Epithelial cell of proximal tubule (primary cell): Measurements from ENCODE around the gene KCNQ2. TPM values are rescaled to one million over a fixed set of nuclear protein-coding genes. Genes with fewer than 3 reads are reported as not detected.

Experiments used
- DNase-seq: peaks from one replicate; pipeline ENCODE4 v3.0.0-alpha.2; 2011; ENCODE audit warnings: low read depth
- H3K4me3 ChIP-seq: 2 replicates; pipeline ENCODE4 v1.5.1; 2011; ENCODE audit warnings: low read depth, mild to moderate bottlenecking, low read length
- total RNA-seq: library from RNA; depleted of rRNA; stranded (reverse); fragments of >200 nt; gene quantifications from 2 replicates; pipeline ENCODE4 v1.2.3, GENCODE V29; 2015
- TF ChIP-seq, protein P1 (sequence below): conservative IDR thresholded peaks from 2 replicates; pipeline ENCODE4 v1.5.1; 2012; ENCODE audit warnings: low read depth, mild to moderate bottlenecking, low read length

Gene KCNQ2
- total RNA-seq, 1 donor from 2014 or later = not detected

DNA sequence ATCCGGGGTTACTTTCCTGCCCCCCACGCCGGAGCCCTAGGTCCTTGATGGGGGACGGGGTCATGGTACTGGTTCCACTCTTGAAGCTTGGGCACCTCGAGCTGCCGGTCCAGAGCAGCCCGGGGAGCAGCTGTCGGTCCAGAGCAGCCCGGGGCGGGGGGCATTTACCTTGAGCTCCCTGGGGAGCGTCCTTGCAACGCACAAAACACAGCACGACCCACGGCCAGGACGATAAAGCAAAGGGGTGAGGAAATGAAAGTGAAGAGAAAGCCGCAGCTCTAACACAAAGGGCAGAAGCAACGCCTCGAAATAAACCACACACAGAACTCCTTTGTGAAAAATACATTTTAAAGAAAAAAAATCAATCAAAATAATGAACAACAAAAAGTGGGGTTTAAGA lies 39.1 kb downstream of the KCNQ2 start:
- TF ChIP-seq, protein P1, sequence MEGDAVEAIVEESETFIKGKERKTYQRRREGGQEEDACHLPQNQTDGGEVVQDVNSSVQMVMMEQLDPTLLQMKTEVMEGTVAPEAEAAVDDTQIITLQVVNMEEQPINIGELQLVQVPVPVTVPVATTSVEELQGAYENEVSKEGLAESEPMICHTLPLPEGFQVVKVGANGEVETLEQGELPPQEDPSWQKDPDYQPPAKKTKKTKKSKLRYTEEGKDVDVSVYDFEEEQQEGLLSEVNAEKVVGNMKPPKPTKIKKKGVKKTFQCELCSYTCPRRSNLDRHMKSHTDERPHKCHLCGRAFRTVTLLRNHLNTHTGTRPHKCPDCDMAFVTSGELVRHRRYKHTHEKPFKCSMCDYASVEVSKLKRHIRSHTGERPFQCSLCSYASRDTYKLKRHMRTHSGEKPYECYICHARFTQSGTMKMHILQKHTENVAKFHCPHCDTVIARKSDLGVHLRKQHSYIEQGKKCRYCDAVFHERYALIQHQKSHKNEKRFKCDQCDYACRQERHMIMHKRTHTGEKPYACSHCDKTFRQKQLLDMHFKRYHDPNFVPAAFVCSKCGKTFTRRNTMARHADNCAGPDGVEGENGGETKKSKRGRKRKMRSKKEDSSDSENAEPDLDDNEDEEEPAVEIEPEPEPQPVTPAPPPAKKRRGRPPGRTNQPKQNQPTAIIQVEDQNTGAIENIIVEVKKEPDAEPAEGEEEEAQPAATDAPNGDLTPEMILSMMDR = no peak
- no peak for DNase-seq
- no peak overlapping the region for H3K4me3 ChIP-seq

DNA sequence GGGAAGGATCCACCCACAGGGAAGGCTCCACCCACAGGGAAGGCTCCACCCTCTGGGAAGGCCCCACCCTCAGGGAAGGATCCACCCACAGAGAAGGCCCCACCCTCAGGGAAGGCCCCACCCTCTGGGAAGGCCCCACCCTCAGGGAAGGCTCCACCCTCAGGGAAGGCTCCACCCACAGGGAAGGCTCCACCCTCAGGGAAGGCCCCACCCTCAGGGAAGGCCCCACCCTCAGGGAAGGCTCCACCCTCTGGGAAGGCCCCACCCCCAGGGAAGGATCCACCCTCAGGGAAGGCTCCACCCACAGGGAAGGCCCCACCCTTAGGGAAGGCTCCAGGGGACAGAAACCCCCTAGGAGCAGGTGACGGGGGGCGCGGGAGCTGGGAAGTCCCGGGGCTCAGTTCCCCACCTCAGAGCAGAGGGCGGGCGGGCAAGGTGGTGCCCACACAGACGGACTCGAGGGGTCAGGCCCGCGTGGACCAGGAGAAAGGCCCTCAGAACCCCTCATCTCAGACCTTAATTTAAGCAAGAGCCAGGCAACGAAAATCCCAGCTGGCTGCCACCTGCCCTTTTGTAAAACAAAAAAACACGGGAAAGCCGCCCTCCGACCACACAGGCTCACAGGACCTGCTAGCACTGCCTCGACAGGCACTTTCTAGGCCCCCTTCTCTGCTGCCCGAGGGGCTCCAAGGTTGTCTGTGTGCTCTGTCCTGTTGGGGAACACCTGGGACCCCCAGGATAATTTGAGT lies 39.7 kb downstream of the KCNQ2 start:
- no peak for DNase-seq
- TF ChIP-seq, protein P1 = no peak
- no peak overlapping the region for H3K4me3 ChIP-seq

DNA sequence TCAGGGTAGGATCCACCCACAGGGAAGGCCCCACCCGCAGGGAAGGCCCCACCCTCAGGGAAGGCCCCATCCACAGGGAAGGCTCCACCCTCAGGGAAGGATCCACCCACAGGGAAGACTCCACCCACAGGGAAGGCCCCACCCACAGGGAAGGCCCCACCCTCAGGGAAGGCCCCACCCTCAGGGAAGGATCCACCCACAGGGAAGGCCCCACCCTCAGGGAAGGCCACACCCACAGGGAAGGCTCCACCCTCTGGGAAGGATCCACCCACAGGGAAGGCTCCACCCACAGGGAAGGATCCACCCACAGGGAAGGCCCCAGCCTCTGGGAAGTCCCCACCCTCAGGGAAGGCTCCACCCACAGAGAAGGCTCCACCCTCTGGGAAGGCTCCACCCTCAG lies 40.5 kb downstream of the KCNQ2 start:
- no peak for DNase-seq
- H3K4me3 ChIP-seq = no peak overlapping the region
- TF ChIP-seq, protein P1 = no peak

DNA sequence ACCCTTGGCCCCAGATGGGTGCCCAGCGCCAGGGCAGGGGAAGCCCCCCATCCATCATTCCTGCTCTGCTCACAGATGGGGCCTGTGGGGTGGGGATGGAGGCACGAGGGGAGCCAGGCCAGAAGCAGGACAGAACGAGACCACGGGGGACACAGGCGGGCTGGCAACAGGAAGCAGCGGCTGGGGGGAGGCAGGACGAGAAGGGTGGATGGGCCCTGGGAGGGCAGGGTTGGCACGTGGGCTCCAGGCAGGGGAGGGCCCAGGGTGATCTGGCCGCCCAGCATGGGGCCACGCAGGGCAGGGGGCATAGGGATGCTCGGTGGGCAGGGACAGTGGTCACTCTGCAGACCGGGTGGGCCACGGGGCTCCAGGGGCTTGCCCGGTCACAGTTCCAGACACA lies 41.6 kb downstream of the KCNQ2 start:
- DNase-seq = no peak
- H3K4me3 ChIP-seq = no peak overlapping the region
- TF ChIP-seq, protein P1 = no peak

DNA sequence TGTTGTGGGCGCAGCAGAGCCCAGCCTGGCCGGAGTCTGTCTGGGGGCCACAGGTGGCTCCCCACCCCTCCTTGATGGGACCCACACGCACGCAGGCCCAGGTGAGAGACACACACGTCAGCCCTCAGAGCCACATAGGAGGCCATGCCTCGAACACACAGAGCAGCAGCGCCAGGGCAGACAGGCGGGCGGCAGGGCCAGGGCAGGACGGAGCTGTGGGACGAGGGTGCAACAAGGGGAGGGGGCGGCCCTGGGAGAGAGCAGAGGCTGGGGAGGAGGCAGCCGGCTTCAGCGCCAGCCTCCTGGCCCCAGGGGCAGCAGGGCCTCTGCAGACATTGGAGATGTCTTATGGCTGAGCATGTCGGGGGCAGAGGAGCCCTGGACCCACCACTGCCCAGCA lies 42.5 kb downstream of the KCNQ2 start:
- H3K4me3 ChIP-seq = no peak overlapping the region
- TF ChIP-seq, protein P1 = no peak
- DNase-seq = no peak

DNA sequence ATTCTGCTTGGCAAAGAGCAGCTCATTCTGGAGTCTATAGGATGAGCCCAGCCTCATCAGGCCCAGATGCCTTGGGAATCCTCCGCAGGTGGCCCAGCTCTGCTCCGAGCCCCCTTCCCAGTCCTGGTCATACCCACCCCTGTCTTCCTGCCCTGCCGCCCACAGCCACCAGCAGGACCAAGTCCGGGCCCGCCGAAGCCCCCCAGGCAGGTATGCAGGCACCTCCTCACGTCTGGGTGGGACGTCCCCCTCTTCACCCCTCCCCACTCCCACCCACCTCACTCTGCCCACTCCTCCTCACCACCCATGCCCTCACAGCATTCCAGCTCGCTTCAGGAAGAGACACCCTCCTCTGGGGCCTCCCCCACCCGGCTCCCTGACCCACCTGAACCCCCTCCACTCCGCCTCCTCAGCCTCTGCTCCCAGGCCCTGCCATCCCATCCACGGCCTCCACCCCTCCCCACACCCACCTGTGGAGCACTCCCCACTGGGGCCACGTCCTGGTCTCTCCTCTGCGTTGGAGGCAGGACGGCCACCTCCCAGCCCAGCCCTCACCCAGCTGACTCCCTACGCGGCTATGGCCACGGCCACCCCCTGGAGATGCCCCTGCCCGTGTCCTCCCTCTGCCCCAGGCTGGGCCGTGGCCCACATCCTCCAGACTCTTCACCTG lies 43.4 kb downstream of the KCNQ2 start:
- DNase-seq = no peak
- TF ChIP-seq, protein P1 = no peak

More for the DNA sequence above, 43.4 kb downstream of the KCNQ2 start:
- no peak overlapping the region for H3K4me3 ChIP-seq
